22Rv1 (cell line): ENCODE results near the gene CCDC106.

Experiments
- ZFX ChIP-seq: fragments of 450-650 bp; IDR thresholded peaks from 2 replicates; pipeline ENCODE4 v1.6.1; 2017; ENCODE audit warnings: antibody characterized with exemption, borderline replicate concordance
- TF ChIP-seq, protein P1 (sequence below): fragments of 450-650 bp; IDR thresholded peaks from 2 replicates; pipeline ENCODE4 v1.5.1; 2017; ENCODE audit warnings: mild to moderate bottlenecking

GRCh38 chr19:55651236-55651635 is 3.2 kb downstream of the CCDC106 start:
- TF ChIP-seq, protein P1, sequence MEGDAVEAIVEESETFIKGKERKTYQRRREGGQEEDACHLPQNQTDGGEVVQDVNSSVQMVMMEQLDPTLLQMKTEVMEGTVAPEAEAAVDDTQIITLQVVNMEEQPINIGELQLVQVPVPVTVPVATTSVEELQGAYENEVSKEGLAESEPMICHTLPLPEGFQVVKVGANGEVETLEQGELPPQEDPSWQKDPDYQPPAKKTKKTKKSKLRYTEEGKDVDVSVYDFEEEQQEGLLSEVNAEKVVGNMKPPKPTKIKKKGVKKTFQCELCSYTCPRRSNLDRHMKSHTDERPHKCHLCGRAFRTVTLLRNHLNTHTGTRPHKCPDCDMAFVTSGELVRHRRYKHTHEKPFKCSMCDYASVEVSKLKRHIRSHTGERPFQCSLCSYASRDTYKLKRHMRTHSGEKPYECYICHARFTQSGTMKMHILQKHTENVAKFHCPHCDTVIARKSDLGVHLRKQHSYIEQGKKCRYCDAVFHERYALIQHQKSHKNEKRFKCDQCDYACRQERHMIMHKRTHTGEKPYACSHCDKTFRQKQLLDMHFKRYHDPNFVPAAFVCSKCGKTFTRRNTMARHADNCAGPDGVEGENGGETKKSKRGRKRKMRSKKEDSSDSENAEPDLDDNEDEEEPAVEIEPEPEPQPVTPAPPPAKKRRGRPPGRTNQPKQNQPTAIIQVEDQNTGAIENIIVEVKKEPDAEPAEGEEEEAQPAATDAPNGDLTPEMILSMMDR, result no peak
- no peak for TF ChIP-seq ZFX
